Measurements from ENCODE around the gene VWA2.

The VWA2 gene

DNA sequence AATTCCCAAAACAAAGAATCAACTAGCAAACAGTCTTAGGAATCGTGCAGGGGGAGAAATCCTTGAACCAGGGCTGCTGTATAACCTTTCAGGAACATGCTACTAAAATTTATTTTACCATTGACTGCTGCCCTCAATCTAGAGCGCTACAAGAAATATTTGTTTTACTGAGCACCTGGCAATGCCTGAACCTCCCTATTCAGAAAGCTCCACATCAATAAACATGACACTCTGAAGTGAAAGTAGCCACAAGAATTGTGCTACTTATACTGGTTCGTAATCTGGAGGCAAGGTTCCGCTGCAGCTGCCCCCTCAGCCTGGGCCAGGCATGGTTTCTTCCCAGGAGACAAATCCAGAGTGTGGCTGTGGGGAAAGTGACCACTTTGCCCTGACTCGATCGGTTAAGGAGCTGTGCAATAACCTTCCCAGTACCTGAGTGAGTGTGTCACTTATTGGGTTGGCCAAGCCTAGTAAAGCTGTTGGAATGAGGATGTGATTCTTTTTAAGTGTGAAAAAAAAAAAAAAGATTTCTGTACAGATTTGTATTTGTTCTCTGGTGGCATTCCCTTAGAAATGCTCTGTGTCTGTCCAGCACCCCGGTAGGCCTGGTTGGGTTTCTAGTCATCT is 7.7 kb downstream of the VWA2 start:
- no peak for DNase-seq (ENCODE audit: low read depth in 4 of 4, low spot score in 1 of 4)

DNA sequence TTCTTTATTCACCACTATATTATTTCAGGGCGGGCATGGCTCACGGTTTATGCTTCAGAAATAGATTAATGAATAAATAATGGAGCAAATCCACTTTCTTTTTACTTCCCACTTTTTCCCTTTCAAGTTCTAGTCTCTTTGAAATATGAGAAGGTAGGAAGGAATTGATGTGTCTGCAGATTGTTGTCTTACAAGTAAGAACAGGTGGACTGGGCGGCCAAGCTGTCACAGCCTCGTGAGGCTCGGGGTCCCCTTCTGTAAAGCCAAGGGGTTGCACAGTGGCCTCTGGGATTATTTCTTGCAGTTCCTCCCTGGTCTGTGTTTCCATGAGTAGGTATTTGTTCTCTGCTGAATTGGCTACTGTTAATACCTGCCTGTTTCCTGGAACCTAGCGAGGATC is 11.2 kb downstream of the VWA2 start:
- no peak for DNase-seq (ENCODE audit: low read depth in 4 of 4, low spot score in 1 of 4)

DNA sequence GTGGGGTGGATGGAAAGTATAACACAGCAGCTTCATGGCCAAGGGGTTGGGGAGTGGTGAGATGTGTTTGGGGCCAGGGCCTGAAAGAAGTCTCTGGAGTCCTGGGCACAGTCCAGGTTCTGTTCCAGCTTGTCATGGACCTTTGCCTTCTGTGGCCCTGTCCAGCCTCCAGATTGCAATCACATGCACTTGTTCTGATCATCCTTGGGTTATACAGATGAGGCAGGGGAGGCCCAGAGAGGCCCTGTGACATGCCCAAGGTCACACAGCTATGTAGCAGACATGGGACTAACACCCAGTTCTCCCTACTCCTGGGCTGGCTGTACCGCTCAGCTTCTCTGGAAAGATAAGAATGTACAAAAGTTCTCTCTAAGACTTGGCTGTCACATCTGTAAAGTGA is 11.7 kb downstream of the VWA2 start:
- no peak for DNase-seq (ENCODE audit: low read depth in 4 of 4, low spot score in 1 of 4)

DNA sequence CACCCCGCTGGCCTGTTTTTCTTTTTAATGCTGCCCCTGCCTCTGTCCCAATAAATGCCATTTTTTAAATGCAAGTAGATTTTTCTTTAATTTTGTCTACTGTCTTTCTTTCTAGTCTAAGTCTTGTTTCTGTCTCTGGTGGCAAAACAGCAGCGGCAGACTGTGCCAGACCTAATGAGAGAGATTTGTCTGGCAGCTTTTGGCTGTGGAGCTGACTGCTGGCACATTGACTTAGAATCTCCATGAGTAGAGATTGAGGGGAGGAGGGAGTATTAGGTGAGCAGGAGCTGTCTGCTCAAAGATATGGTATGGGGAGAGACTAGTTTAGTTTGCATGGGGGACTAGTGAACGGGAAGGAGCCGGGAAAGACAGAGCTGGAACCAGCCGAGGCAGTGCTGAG is 13.0 kb downstream of the VWA2 start:
- no peak for DNase-seq (ENCODE audit: low read depth in 4 of 4, low spot score in 1 of 4)

DNA sequence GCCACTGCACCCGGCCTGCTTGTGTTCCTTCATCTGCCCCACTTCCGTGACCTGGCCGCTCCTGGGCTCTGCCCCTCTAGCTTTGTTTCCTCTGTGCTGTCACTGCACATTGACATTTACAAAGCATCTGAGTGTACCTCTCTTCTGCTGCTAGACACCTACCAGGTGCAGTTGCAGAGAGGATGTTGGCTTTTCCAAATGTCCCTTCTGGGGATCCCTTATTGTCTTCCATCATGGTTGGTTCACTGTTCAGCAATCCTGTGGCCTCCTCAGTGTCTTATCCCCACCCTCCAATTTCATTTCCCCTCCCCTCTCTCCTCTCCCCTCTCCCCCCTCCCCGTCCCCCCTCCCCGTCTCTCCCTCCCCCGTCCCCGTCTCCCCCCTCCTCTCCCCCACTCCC is 13.8 kb downstream of the VWA2 start:
- DNase-seq (ENCODE audit: low read depth in 4 of 4, low spot score in 1 of 4): no peak

DNA sequence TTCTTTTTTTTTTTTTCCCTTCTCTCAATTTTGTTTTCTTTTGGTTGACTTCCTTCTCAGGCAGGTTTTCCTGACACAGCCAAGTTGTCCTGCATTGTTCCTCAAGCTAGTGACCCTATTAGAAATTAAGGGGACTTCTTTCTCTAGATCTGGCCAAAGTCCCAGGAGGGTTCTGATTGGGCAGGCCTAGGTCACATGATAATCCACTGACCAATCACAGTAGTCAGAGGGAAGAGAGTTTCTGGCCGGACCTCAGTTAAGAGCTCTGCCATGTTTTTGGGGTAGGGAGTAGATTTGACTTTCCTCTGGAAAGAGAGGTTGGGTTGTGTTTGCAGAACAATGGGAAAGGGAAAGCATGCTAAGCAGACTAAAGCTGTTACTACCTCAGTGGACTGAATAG is 16.2 kb downstream of the VWA2 start:
- no peak for DNase-seq (ENCODE audit: low read depth in 4 of 4, low spot score in 1 of 4)

DNA sequence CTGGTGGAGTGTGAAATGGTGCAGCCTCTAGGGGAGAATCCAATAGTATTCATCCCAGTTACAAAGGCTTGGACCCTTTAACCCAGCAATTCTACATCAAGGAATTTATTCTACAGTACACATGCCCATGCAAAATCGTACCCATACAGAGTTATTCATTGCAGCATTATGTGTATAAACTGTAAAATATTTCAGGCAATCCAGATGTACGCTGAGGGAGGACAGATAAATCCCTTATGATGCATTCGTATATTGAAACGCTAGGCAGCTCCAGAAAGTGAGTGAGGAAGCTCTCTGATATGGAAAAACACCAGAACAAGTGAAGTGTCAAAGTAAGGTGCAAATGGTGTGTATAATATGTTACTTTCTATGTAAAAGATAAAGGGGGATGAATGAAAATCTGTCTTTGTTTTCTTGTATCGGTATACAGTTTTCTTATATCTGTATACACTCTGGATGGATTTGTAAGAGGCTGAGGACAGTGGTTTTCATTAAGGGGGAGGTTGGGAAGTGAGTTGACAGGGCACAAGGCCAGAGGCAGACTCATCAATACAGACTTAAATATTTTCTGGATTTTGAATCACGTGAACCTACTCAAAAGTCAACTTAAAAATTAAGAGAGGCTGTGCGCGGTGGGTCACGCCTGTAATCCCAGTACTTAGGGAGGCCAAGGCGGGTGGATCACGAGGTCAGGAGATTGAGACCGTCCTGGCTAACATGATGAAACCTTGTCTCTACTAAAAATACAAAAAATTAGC is 17.1 kb downstream of the VWA2 start:
- no peak for DNase-seq (ENCODE audit: low read depth in 4 of 4, low spot score in 1 of 4)

DNA sequence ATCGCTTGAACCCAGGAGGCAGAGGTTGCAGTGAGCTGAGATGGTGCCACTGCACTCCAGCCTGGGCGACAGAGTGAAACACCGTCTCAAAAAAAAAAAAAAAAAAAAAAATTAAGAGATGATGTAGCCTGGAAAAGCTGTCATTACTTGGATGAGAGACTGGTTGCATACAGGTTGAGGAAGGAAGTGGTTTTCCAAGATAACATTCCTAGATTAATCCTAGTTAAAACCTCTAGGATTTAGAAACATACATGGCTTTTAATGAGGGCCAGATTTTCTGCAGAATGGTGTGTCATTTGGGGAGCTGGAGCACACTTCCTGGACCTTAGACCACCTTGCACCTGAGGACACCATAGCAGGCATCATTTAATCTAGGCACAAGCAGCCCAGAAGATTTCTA is 17.8 kb downstream of the VWA2 start:
- DNase-seq (ENCODE audit: low read depth in 4 of 4, low spot score in 1 of 4): no peak

DNA sequence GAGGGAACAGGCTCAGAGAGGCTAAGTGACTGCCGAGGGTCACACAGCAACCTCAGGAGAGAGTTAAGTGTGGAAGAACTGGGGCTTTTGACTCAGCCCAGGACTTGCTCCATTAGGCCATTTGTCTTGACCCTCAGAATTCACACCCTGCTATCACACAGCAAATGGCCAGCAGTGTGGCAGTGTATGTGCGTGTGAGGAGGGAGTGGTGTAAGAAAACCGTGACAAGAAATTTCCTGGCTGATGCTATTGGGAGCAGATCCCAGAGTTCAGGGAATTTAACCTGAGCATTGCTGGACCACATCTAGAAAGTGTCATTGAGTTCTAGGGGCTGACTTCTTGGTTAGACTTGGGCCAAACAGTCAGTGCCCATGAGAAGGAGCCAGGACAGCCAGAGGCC is 18.4 kb downstream of the VWA2 start:
- no peak for DNase-seq (ENCODE audit: low read depth in 4 of 4, low spot score in 1 of 4)

DNA sequence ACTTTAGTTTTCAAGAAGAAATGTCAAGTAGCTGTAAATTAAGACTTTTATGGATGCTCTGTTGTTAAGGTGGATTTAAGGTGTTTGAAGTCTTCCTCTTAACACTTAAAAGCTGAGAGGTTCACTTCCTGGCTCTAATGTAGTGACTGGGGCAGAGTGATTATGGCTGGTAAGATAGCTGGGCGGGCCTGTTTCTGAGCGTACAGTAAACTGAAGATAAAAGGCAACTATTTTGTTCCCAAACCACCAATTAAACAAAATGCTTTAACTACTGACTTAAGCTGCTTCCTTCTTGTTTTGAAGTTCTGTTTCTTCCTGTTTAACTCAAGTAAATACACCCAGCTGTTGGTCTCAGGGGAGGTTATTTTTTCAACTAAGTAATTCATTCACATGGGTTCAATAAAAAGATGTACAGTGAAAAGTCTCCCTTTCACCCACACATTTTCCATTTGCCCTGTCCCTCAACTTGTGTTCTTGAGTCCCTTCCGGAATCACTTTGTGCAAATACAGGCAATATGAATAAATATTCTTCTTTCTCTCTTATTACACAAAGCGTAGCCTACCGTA is 19.3 kb downstream of the VWA2 start:
- no peak for DNase-seq (ENCODE audit: low read depth in 4 of 4, low spot score in 1 of 4)

DNA sequence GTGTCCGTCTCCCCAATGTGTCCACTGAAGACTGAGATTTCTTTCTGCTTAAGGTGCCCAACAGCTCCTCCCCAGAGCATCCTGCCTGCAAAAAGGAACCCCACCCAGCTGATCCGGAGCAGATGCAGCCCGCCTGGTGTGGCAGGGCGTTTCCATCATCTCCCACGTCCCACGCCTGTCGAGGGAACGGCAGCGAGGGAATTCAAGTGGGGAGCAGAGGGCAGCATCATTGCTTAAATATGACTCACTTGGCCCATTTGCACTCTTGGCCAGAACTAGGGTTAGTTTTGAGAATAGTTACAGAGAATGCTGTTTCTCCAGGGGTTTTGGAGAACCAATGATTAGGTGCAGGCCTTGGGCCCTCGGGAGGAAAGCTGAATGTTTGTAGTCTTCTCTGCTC is 20.8 kb downstream of the VWA2 start:
- no peak for DNase-seq (ENCODE audit: low read depth in 4 of 4, low spot score in 1 of 4)

DNA sequence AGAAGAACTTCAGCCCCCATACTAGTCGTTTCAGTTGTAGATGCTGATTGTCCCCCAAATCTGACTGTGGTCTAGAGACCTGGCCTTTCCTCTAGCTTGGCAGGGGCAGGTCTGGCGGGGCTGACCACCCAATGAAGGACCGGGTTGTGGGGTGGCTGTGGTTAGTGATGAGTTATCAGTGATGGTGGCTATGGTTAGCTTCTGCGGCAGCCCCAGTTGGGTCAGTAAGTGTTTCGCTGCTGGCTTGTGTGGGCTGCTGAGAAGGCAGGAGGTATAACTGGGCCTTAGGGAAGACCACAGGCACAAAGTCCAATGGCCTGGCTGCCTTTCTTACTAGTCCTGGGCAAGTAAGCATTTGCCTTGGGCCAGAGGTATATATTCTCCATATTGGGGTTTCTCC is 21.3 kb downstream of the VWA2 start:
- no peak for DNase-seq (ENCODE audit: low read depth in 4 of 4, low spot score in 1 of 4)

DNA sequence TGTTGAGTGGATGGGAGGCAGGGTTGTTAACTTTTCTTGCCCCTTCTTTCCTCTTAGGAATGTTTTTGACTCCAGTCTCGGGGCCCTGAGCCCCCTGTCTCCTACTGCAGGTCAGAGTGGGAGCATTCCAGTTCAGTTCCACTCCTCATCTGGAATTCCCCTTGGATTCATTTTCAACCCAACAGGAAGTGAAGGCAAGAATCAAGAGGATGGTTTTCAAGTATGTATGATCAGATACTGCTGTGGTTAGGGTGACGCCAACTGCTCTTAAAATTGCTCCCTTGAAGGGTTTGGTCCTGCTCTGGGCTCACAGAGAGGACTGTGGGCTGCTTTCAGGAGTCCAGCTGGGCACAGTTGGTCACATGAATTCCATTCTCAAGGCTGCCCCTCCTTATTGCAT is 22.0 kb downstream of the VWA2 start:
- no peak for DNase-seq (ENCODE audit: low read depth in 4 of 4, low spot score in 1 of 4)

DNA sequence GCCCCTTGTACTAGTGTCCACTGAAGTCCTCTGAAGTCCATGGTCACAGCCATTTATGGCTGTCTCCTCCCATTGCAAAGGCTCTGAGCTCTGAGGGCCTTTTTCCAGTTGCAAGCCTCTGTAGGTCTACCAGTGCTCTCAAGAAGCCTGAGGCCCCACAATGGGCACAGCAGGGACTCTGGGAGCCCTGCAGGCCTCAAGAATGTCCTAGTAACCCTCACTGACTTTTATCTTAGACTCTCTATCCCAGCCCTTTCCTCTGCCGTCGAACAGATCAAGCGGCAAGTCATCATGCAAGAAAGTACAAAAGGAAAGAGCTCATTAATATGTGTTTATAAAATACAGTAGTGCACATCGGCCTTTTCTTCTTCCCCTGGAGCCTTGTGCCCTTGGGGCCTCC is 23.4 kb downstream of the VWA2 start:
- DNase-seq (ENCODE audit: low read depth in 4 of 4, low spot score in 1 of 4): no peak

DNA sequence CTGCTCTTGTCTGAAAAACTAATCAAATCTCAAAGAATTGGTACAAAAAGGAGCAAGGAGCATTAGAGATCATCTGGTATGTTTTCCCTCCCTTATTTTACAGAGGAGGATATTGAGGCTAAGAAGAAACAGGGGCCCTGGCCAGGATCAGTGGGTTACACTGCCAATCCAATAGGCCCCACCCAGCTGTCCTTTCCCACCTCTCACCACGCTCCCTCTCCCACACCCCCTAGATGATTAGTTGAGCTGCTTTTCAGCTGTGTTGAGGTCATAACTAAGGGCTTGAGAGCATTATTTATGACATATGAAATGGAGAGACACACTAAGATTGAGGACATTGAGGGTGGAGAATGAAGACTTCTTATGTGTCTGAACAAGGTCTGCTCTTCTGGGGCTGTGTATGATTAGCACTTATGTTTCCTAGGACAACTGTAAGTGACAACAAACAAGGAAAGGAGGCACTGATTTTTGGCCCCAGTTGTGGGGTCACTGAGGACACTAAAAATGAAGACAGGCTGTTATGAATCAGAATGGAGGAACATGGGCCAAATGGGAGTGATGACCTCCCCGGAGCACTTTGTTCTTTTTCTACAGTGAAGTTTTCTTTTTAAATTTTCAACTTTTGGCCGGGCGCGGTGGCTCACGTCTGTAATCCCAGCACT is 26.5 kb downstream of the VWA2 start:
- DNase-seq (ENCODE audit: low read depth in 4 of 4, low spot score in 1 of 4): no peak

DNA sequence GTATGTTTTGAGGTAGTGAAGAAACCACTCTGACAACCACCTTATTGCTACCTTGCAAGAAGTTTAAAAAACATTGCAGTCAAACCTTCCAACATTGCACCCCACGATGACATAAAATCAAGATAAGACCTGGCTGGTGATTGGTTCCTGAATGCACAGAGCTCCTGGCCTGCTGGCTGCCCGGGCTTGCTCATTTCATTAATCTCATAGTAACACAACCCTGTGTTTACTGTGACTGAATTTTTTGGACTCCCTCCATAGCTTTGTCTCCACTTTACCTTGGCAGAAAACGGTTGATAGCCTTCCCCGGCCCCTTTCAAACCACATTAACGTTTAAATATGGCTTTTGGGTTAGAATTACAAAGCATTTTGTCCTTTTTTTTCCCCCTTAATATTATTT is 27.5 kb downstream of the VWA2 start:
- DNase-seq (ENCODE audit: low read depth in 4 of 4, low spot score in 1 of 4): no peak

DNA sequence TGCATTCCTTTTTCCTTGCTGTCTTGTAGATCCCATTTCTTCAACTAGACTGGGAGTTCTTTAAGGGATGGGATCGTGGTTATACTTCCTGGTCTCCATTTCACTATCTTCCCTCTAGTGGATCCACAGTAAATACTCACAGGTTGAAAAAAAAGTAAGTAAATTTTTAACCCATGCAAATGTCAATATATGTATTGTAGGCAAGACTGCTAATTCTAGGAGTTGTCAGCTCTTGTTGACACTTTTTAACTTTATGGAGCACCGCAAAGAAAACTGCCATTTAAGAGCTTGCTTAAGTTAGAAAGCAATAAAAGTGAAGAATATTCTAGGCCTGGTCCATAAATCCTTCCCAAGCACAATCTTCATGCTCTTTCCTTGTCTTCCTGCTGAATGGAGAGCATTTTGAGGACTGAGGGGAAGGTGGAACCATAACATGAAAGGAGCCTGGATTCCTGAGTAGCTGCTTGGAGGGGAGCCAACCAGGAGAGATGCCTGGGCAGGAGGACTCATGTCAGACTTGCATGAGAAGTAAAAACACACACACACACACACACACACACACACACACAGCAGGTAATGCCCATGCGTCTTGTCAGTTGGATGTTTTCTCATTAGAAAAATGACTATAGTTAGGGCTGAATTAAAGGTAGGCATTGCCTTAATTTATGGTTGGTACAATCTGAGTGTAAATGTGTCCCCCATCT is 32.2 kb downstream of the VWA2 start:
- DNase-seq (ENCODE audit: low read depth in 4 of 4, low spot score in 1 of 4): no peak

DNA sequence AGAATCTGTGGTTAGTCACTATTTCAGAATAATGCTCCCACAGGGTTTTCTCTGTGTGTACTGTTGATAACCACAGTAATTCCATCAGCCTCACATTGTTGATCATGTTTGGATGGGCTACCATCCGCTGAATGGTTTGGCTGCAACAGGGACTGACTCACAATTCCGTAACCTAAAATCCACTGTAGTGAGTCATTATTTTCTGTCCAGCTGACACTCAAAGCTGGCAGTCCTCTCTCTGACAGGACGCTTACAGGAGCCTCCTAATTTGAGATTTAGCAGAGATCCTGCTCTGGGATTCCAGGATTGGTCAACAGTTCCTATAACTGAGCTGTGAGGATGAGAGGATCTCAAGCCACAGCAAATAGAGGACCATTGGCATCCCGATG is 32.7 kb downstream of the VWA2 start:
- no peak for DNase-seq (ENCODE audit: low read depth in 4 of 4, low spot score in 1 of 4)

DNA sequence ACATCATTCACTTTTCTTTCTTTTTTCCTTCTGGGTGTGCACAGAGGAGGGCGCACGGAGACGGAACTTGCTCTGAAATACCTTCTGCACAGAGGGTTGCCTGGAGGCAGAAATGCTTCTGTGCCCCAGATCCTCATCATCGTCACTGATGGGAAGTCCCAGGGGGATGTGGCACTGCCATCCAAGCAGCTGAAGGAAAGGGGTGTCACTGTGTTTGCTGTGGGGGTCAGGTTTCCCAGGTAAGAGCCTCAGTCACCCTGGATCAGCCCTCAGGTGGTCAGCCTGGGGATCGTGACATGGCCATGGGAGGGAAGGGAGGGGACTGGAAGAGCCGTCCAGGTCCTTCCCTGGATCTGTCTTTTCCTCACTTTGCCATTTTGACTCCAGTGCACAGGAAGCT is 33.6 kb downstream of the VWA2 start:
- DNase-seq (ENCODE audit: low read depth in 4 of 4, low spot score in 1 of 4): no peak

DNA sequence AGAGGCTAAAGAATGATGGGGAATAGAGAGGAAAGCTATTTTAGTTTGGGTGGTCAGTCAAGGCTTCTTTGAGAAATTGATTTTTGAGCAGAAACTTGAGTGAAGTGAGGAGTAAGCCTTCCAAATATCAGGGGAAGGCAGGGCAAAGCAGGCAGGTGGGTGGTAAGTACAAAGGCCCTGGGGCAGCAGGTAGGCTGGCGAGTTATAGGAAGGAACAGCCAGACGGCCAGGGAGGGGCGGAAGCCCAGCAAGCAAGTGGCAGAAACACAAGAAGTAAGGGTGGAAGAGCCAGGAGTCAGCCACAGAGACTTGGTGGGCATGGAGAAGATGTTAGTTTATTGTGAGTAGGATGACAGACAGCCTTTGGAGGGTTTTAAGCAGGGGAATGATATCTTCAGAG is 34.9 kb downstream of the VWA2 start:
- no peak for DNase-seq (ENCODE audit: low read depth in 4 of 4, low spot score in 1 of 4)

DNA sequence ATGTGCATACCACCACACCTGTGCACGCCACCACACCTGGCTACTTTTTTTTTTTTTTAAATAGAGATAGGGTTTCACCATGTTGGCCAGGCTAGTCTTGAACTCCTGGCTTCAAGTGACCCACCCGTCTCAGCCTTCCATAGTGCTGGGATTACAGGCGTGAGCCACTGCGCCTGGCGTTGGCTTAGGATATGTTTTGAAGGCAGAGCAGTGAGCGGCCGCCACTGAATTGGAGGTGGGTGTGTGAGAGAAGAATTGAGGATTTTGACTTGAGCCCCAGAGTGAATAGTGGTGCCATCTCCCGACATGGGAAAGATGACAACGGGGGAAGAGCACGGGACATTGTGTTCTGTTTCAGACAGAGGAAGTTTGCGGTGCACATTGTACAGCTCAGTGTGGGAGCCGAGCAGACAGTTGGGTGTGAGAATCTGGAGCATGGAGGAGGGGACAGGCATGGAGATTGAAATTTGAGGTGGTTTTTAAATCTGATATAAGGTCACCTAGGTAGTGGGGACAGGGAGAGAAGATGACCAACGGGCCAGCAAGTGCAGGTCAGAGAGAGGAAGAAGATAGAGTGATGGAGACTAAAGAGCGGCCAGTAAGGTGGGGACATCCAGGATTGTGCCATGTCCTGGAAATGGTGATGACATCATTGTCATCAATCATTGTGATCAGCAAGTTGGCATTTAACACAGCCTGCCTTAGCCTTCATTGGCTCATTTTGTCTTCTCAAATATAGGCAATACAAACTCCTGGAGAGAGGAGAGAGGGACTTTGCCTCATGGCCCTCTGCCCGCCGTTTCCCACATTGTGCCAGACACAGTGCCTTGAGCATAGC is 35.8 kb downstream of the VWA2 start:
- DNase-seq (ENCODE audit: low read depth in 4 of 4, low spot score in 1 of 4): no peak

All from stimulated activated CD4-positive, alpha-beta T cell treated with anti-CD3 and anti-CD28 coated beads, Interleukin-1b, Interleukin-23, amount 100 ng/mL, for 24 hours (primary cell).